Activated CD8-positive, alpha-beta memory T cell treated with anti-CD3 and anti-CD28 coated beads for 36 hours (primary cell): ENCODE measurements around the gene MPRIP. TPM values are rescaled to one million over a fixed set of nuclear protein-coding genes. Genes with fewer than 3 reads are reported as not detected.

Experiments used
- CTCF ChIA-PET: fragments of 350-600 bp; sonication (Branson Sonifier 250); formaldehyde crosslinking; loops from one replicate; lab custom pipeline; 2021; ENCODE audit warnings: antibody characterized with exemption; lab: Charles Lee
- POLR2A ChIA-PET: fragments of 350-600 bp; sonication (Branson Sonifier 250); formaldehyde crosslinking; loops from one replicate; lab custom pipeline; 2021; ENCODE audit warnings: antibody characterized with exemption; lab: Charles Lee
- total RNA-seq, 2 experiments: library from RNA; stranded (reverse); gene quantifications; one replicate each; pipeline ENCODE4 v1.2.3, GENCODE V29; 2021

The MPRIP gene
- total RNA-seq, 2 experiments from 2014 or later = 165 to 172 TPM

DNA sequence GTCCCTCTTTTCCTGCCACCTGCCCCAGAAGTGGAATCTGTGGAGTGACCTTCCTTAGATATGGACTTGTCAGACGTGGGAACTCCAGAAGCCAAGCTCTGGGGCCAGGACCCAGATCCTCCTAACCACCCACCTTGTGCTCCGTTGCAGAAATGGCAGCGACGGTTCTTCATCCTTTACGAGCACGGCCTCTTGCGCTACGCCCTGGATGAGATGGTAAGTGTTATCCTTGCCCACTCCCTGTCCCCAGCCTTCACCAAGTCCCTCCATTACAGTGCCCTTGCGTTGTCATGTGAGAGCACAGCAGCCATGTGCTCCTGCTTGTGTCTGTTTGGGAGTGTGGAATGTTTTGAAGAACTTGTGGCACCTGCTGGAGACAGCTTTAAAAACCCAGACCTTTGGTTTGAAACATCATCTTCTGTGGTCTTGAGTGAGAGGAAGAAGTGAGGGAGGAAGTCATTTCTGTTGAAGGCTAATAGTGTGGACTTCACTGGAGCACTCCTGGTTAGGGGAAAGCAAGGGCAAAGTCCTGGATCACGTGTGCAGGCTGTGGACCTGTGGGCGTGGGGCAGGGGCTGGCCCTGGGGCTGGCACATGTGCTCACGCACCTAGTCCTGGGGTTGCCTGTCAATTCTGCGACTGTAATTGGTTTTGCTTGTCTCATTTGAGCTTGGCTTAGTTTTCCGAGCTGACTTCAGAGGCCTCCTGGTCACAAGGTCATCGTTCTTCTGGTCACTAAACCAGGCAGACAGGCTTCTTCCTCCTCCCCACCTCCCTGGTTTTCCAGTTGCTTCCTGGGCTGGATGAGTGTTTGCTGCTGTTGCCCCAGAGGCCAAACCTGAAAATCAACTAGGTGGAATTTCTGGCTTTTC lies 35.8 kb downstream of the MPRIP start:
- POLR2A ChIA-PET = interaction anchor here (0.6 kb wide), 1 partner anchor 114 kb away, joined by 3 read pairs; no protein-coding TSS in a partner anchor
- CTCF ChIA-PET = no interaction called here

- ChIA-PET POLR2A (interaction anchor here (0.6 kb wide), 1 partner anchor 114 kb away, joined by 3 read pairs; no protein-coding TSS in a partner anchor), CTCF (no interaction called here)
Measured at GRCh38 chr17:17078832-17079231, 36.6 kb downstream of the MPRIP start.

- ChIA-PET CTCF (interaction anchor here (0.5 kb wide), 1 partner anchor 12 kb away, joined by 3 read pairs; no protein-coding TSS in a partner anchor), POLR2A (no interaction called here)
Measured at GRCh38 chr17:17079336-17079735, 37.1 kb downstream of the MPRIP start.

DNA sequence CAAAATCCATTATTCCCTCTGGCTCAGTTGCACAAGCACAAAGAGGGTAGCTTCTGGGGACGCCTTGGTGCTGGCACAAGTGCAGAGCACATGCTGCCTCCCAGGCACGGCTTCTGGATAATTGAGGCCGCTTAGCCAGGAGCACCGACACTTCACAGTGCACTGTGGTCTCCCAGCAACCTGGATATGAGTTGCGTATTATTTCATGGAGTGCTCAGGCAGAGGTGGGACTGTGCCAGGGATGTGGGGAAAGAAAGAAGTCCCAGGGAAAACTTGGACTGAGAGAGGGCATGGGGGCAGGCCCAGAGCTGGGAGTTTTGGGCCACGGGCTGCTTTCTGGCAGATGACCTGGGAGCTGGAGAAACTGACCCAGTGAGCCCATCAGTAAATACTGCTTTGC lies 37.5 kb downstream of the MPRIP start:
- ChIA-PET CTCF (interaction anchor here (0.5 kb wide), 1 partner anchor 12 kb away, joined by 3 read pairs; no protein-coding TSS in a partner anchor), POLR2A (no interaction called here)

DNA sequence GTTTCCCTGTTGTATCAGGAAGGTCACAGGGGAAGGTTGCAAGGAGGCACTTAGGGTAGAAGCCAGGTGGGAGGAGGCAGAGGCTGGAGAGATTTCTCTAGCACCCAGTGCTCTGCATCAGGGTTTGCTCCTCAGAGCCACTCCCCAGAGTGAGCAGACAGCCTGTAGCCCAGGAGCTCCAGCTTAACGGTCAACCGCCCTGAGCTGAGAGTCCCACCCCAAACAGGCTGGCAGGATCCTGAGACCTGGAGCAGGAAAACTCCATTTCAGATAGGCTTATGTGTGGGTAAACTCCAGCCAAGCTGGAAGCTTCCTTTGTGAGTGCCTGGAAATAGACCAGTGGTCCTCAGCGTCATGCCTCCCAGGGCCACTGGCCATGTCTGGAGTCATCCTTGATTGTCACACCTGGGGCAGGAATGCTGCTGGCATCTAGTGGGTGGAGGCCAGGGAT lies 37.9 kb downstream of the MPRIP start:
- CTCF ChIA-PET = no interaction called here
- POLR2A ChIA-PET = no interaction called here

DNA sequence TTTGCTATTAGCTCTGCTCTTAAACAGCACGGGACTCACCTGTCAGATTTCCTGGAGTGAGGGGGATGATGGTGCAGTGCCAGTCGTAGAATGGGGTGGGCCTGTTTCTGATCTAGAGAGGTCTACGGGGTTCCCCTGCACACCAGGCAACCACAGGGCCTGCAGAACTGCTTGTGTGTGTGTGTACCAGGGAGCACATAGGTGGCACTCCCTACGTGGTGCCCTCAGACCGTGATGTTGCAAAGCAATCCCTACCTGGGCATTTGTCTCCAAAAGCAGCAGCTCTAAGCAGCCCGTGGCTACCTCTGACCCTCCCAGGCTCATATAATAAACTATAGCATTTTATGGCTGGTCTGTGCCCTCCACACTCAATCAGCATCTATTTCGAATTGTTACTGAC lies 38.5 kb downstream of the MPRIP start:
- ChIA-PET POLR2A (no interaction called here), CTCF (no interaction called here)

- CTCF ChIA-PET = no interaction called here
- POLR2A ChIA-PET = no interaction called here
Measured at GRCh38 chr17:17081304-17081940, 39.2 kb downstream of the MPRIP start.

GRCh38 chr17:17082878-17083277 lies 40.6 kb downstream of the MPRIP start:
- POLR2A ChIA-PET = no interaction called here
- CTCF ChIA-PET = no interaction called here

DNA sequence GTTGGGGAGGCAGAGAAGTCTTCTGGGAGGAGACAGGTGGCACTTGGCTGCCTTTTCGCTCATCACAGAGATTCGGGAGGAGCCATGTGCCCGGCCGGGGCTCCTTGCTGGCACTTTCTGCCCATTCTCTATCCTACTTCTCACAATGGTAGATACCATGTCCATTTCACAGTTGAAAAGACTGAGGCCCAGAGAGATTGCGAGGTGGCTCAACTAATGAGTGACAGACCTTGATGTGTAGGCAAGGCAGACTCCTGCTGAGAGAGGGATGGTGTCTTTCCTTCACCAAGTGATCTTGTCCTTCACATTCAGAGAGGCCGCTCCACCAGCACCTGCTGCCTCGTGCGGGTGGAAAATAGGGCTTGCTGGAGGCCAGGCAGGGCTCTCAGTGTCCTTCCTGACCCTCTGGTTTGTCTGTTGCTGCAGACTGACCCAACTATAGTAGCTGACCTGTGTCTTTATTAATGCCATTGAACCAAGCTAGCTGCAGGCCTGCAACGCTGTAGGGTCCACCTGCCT lies 42.1 kb downstream of the MPRIP start:
- ChIA-PET POLR2A (no interaction called here), CTCF (no interaction called here)

DNA sequence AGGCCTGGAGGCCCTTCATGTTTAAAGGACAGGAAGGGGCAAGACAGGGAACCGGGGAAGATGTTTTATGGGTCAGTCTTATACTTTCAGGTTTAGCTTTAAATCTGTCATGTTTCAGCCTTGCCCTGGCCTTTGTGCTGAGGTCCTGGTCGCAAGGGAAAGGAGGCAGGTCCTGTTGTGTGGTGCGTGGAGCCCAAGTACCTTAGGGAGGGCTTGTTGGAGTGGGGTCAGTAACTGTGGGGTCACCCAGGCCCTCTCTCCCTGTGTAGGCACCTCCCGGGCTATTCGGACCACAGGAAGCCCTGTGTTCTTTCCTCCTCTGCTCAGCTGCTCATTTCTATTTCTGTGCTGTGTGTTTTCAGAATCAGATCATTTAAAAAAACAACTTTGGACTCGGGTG lies 42.7 kb downstream of the MPRIP start:
- POLR2A ChIA-PET = no interaction called here

DNA sequence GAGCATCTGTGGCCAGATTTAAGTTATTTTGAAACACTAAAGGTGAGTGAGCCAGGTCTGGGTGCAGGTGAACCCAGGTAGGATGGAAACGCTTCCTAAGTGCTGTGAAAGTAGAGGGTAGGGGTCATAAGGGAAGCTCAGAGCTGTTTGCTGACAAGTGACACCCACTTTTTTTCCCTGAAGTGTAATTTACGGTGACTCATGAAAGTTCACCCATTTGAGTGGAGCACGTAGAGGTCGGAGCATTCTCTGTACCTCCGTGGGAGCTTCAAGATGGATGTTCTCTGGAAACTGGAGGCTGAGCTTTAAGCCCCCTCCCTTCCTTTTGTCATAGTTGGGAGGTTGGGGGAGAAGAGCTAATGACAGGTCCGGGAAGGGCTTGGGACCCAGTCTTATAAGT lies 44.3 kb downstream of the MPRIP start:
- CTCF ChIA-PET = no interaction called here
- POLR2A ChIA-PET = no interaction called here

More for the DNA sequence above, 42.7 kb downstream of the MPRIP start:
- CTCF ChIA-PET = no interaction called here

GRCh38 chr17:17087424-17088015 lies 45.3 kb downstream of the MPRIP start:
- ChIA-PET POLR2A (no interaction called here), CTCF (no interaction called here)

GRCh38 chr17:17088086-17088485 lies 45.8 kb downstream of the MPRIP start:
- ChIA-PET CTCF (no interaction called here), POLR2A (no interaction called here)

DNA sequence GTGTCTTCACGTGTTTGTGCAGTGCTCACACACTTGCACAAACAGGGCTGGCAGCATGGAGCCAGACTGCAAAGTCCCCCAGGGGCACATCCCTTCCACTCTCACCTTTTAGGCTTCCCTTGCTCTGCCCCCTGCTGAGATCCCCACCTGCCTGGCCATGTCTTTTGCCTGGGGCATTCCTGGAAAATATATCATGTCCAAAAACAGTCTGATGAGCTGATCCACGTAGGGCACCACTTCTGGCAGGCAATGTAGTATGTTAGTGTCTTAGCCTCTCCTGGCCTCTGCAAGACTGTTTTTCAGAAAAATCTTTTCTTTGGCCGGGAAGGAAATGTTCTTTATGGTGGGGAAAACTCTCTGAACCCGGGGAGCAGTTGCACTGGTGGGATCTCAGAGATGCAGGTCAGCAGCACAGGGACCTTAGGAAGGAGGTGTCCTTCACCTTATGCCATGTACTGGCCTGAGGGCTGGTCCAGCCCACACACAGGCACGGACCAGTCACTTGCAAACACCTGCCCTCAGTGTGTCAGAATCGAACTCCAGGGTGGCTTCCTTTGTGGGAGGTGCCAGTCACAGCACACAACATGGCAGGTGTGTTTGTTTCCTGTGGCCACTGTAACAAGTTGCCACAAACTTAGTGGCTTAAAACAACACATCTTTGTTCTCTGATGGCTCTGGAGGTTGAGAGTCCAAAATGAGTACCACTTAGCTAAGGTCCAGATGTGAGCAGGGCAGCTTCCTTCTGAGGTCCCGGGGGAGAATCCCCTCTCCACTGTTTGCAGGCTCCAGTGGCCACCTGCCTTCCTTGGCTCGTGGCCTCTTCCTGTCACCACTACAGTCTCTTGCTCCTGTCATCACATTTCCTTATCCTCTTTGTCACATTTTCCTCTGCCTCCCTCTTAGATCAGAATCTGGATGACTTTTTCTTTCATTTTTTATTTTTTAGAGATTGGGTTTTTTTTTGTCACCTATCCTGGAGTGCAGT lies 46.6 kb downstream of the MPRIP start:
- CTCF ChIA-PET = interaction anchor here (0.6 kb wide), 1 partner anchor 539 kb away, joined by 3 read pairs; no protein-coding TSS in a partner anchor
- POLR2A ChIA-PET = no interaction called here

DNA sequence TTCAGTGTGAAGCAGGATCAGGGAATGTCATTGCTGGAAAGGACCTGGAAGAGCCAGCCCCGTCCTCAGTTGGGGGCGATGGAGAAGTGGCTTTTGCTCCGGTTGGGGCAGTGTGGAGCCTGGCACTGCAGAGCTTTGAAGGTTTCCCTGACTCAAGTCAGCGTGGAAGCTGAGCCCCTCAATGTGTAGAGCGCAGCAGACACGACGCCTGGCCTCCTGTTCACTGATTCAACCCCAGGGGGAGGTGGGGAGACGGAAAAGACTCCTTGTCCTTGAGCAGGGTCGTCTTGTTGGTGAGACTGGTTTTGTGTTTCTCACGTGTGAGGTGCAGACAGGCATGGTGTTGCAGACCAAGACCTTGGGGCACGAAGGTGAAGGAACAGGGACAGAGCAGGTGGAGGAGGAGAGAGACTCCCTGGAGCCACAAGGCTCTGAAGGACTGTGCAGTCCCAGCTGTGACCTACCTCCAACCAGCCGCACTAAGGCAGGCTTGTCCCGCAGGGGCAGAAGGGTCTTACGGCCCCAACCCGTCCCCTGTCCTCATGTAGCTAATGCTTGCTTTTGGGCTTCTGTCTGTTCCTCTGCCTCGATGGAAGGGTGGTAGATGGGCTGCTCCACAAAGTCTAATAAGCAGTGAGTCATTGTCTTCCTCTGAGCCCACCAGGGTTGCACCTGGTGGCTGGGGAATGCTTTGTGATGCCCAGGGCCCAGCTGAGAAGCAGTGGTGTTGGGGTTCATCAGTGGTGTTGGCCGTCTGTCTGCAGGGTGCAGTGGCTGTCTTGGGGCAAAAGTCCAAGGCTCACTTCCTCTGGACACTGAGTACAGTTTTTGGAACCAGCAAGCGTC lies 47.8 kb downstream of the MPRIP start:
- ChIA-PET CTCF (no interaction called here), POLR2A (no interaction called here)

DNA sequence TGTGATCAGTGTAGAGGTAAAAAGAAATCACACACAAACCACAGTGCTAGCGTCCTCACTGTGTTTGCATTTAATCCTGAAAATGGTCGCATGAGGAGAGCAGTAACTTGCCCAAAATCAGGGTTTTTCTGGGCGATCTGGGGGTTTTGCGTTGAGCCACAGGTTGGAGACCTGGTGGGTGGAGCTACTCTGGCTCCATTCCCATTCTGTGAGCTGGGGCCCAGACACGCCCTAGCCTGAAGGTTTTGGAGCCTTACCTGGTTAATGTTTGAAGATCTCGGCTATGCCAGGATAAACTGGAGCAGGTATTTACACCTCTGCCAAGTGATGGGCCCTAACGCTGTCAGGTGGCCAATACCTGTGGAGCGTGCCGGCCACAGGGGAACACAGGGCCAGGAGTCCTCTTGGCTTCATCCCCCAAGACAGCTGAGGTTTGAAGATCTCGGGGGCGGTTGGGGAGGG lies 48.4 kb downstream of the MPRIP start:
- ChIA-PET CTCF (no interaction called here), POLR2A (no interaction called here)

GRCh38 chr17:17091276-17091675 lies 49.0 kb downstream of the MPRIP start:
- POLR2A ChIA-PET = no interaction called here
- CTCF ChIA-PET = no interaction called here
